Left ventricle myocardium inferior (tissue), 1 donor: ENCODE results near the gene FAF2. TPM values are rescaled to one million over a fixed set of nuclear protein-coding genes. Genes with fewer than 3 reads are reported as not detected.
"Not testable (repeated sequence)": the region's sequence is repeated elsewhere in the genome, so short reads cannot be mapped to it uniquely, and the experiment has no call there.

ENCODE experiments used
- DNase-seq: peaks from one replicate; pipeline ENCODE4 v3.0.0-alpha.2; 2020
- H3K27ac ChIP-seq: fragments of 200-600 bp; replicated peaks from 2 replicates; pipeline ENCODE4 v1.8.0; 2021
- H3K27me3 ChIP-seq: fragments of 200-600 bp; 2 replicates; pipeline ENCODE4 v1.8.0; 2021; ENCODE audit warnings: low read depth
- H3K36me3 ChIP-seq: fragments of 200-600 bp; 2 replicates; pipeline ENCODE4 v1.8.0; 2021
- H3K4me1 ChIP-seq: fragments of 200-600 bp; 2 replicates; pipeline ENCODE4 v1.8.0; 2021
- H3K4me3 ChIP-seq: fragments of 200-600 bp; 2 replicates; pipeline ENCODE4 v1.8.0; 2021; ENCODE audit warnings: mild to moderate bottlenecking, moderate library complexity
- H3K9me3 ChIP-seq: fragments of 200-600 bp; replicated peaks from 2 replicates; pipeline ENCODE4 v1.8.0; 2021
- intact Hi-C: fragments of 100-400 bp; cut with micrococcal nuclease; formaldehyde crosslinking; loops from one replicate; pipeline ENCODE4 v1.11.0; 2022
- total RNA-seq: library from RNA; stranded (reverse); fragmentation: NEBNext Ultra II Directional; extraction: Animal tissue kit (Norgen Biotek cat#: 25700); gene quantifications from one replicate; pipeline ENCODE4 v1.2.1, GENCODE V29; 2021
- TF ChIP-seq, protein P1 (sequence below): fragments of 200-600 bp; IDR thresholded peaks from 2 replicates; pipeline ENCODE4 v1.8.0; 2021; ENCODE audit warnings: antibody characterized with exemption, mild to moderate bottlenecking, borderline replicate concordance
- donor health status: DM: no; HTN: yes; CAD: no; lungs with severe emphysema.

FAF2 gene
- total RNA-seq, 1 donor from 2014 or later, result 13.0 TPM

DNA sequence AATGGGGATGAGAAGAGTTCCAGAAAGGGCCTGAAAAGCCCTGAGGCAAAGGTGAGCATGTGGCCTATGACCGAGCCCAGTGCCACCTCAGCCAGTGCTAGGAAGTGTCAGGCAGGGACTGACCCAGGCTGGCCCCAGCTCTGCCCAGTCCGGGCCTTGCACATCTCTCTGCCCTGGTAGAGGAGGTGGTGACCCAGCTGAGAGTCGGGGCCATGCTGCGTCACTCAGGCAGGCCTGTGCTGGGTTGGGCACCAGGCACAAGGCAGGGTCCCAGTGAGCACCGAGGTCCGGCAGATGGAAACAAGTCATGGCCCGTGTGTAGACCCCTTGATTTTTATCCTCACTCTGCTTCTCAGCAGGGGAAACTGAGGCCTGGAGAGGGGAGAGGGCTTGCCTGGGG, 101.7 kb downstream of the FAF2 start:
- Histone ChIP-seq H3K36me3 (no peaks in the 10 kb centered on the region), H3K27ac (no peak overlapping the region), H3K27me3 (peaks cover 41% of the 10 kb centered on the region), H3K4me3 (no peak overlapping the region), H3K4me1 (peaks cover 16% of the 10 kb centered on the region), H3K9me3 (no peaks in the 10 kb centered on the region)
- no peak for DNase-seq
- intact Hi-C loops, result no loop called here
- TF ChIP-seq, protein P1, sequence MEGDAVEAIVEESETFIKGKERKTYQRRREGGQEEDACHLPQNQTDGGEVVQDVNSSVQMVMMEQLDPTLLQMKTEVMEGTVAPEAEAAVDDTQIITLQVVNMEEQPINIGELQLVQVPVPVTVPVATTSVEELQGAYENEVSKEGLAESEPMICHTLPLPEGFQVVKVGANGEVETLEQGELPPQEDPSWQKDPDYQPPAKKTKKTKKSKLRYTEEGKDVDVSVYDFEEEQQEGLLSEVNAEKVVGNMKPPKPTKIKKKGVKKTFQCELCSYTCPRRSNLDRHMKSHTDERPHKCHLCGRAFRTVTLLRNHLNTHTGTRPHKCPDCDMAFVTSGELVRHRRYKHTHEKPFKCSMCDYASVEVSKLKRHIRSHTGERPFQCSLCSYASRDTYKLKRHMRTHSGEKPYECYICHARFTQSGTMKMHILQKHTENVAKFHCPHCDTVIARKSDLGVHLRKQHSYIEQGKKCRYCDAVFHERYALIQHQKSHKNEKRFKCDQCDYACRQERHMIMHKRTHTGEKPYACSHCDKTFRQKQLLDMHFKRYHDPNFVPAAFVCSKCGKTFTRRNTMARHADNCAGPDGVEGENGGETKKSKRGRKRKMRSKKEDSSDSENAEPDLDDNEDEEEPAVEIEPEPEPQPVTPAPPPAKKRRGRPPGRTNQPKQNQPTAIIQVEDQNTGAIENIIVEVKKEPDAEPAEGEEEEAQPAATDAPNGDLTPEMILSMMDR, result no peak

DNA sequence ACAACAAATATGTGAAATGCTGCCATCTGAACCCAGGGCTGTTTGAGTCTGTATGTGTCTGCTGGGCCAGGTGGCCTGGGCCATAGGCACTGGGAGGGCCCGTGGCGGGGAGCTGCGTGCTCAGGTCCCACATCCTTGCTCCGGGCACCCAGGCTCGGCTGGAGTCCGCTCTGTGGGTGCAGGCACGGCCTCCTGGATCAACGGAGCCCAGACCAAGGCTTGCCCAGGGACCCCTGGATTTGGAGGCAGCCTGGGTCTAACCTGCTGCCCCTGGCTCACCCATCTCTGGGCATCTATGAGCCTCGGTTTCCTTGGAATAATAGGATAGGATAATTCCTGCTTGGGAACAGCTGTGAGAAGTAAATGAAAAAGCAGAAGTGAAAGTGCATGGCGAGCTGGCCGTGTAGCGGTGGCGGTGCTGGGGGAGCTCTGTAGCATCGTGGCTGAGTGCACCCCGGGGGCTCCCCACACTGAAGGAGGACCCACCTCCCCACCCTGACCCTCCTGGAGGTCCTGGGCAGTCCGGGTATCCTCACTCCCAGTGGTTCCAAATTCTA, 102.2 kb downstream of the FAF2 start:
- peaks cover 41% of the 10 kb centered on the region for H3K27me3 ChIP-seq
- DNase-seq, result no peak
- intact Hi-C loops, result no loop called here

DNA sequence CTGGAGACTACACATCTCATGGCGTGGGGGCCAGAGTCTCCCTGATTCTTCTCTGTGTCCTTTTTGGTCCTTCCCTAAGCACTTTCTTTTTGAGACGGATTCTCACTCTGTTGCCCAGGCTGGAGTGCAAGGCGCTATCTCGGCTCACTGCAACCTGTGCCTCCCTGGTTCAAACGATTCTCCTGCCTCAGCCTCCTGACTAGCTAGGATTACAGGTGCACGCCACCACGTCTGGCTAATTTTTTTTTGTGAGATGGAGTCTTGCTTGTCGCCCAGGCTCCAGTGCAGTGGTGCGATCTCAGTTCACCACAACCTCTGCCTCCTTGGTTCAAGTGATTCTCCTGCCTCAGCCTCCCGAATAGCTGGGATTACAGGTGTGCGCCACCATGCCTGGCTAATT, 102.8 kb downstream of the FAF2 start:
- intact Hi-C loops, H3K4me1 ChIP-seq, DNase-seq: not testable (repeated sequence)

More for the DNA sequence above, 102.2 kb downstream of the FAF2 start:
- Histone ChIP-seq H3K27ac (no peak overlapping the region), H3K4me1 (peaks cover 11% of the 10 kb centered on the region), H3K4me3 (no peak overlapping the region), H3K9me3 (no peaks in the 10 kb centered on the region), H3K36me3 (no peaks in the 10 kb centered on the region)
- TF ChIP-seq, protein P1, result no peak

DNA sequence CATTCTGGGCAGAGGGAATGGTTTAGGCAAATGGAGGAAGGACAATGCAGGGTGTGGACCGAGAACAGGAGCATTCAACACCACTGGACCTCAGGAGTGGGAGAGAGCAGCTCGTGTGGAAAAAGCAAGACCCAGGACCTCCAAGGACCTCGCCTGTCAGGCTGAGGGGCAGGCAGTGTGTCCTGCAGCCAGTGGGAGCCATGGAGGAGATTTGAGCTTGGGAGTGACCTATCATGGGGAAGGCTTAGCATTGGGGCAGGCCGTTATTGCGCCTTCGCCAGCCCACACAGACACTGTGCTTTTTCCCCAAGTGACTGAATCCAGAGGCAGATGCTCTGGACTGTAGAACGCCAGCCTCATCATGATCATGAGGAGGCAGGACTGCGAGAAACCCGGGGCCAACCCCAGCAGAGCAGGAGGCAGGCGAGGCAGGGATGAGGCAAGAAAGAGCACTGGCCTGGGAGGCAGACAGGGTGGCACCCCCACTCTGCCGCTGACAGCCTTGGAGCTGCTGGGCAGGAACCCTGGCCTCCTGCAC, 104.2 kb downstream of the FAF2 start:
- Histone ChIP-seq H3K27ac (no peak overlapping the region), H3K9me3 (no peaks in the 10 kb centered on the region), H3K4me3 (no peak overlapping the region), H3K4me1 (peaks cover 9% of the 10 kb centered on the region), H3K27me3 (peaks cover 41% of the 10 kb centered on the region), H3K36me3 (no peaks in the 10 kb centered on the region)
- TF ChIP-seq, protein P1, result no peak
- no peak for DNase-seq
- intact Hi-C loops, result no loop called here

More for the DNA sequence above, 102.8 kb downstream of the FAF2 start:
- H3K9me3 ChIP-seq, H3K4me3 ChIP-seq, H3K36me3 ChIP-seq, H3K27ac ChIP-seq: not testable (repeated sequence)
- peaks cover 41% of the 10 kb centered on the region for H3K27me3 ChIP-seq

DNA sequence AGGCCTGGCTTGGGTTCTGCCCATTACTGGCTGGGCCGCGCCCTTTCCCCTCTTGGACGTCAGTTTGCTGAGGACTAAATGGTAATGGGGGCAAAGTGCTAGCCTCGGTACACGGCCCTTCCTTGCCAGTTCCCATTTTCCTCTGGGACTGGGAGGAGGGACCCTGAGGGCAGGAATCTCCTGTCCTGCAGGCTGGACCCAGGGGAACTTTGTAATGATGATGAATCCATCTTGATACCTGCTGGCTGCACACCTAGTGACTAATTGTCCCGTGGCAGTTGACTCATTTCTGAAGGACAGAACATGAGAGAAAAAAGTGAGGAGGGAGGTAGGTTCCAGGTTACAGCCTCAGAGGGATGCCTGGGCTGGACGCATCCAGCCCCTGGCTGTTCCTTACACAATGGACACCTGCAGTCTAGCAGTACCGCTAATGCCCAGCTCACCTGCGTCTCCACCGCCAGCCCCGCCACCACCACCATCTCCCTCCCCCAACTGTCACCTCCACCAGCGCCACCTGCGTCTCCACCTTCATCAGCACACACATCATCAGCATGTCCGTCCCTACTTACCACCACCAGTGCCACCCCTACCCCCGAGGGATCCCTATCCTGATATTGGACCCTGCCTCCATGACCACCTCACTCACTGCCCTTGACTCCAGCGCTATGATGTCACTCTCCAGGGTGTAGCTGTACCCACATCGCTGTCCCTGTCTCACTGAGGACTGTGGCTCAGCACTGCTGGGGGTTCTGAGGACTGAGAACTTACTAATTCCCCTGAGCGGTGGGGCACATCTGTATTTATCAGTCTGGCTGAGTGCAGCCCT, 105.3 kb downstream of the FAF2 start:
- Histone ChIP-seq H3K36me3 (no peaks in the 10 kb centered on the region), H3K27ac (no peak overlapping the region), H3K4me3 (no peak overlapping the region), H3K27me3 (peaks cover 41% of the 10 kb centered on the region), H3K4me1 (no peaks in the 10 kb centered on the region), H3K9me3 (no peaks in the 10 kb centered on the region)
- DNase-seq, result no peak
- TF ChIP-seq, protein P1, result no peak
- intact Hi-C loops, result no loop called here

DNA sequence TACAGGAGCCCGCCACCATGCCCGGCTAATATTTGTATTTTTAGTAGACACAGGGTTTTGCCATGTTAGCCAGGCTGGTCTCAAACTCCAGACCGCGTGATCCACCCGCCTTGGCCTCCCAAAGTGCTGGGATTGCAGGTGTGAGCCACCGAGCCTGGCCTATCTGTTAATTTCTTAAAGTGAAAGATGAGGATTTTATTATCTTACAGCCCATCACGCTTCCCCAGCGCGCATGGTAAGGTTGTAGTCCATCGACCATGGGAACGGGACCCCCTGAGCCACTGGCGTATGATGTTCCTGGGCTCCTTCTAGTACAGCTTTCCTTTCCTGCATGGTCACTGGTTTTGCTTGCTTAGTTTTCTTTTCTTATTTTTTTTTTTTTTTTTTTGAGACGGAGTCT, 109.7 kb downstream of the FAF2 start:
- TF ChIP-seq, protein P1, result no peak
- no peak for DNase-seq
- H3K4me1 ChIP-seq, result no peaks in the 10 kb centered on the region
- H3K9me3 ChIP-seq, result no peaks in the 10 kb centered on the region
- H3K27me3 ChIP-seq, result peaks cover 38% of the 10 kb centered on the region
- no peaks in the 10 kb centered on the region for H3K36me3 ChIP-seq
- no peak overlapping the region for H3K27ac ChIP-seq
- no peak overlapping the region for H3K4me3 ChIP-seq
- intact Hi-C loops, result no loop called here
